HCT116 (cell line): ENCODE results near the gene FSIP2.

ENCODE experiments used
- CEBPB ChIP-seq: IDR thresholded peaks from 2 replicates; pipeline ENCODE4 v1.6.1; 2012; ENCODE audit warnings: low read depth
- EZH2 ChIP-seq: fragments of 200-600 bp; sonication (generic); IDR thresholded peaks from 2 replicates; pipeline ENCODE4 v1.6.1; 2017; ENCODE audit warnings: antibody characterized with exemption, mixed run types
- JUND ChIP-seq: IDR thresholded peaks from 2 replicates; pipeline ENCODE4 v1.6.1; 2012
- POLR2A ChIP-seq: IDR thresholded peaks from 2 replicates; pipeline ENCODE4 v1.7.0; 2011; ENCODE audit warnings: borderline replicate concordance; ENCODE audit not compliant: insufficient read depth, insufficient read length; ENCODE audit errors: extremely low read depth
- POLR2AphosphoS5 ChIP-seq: IDR thresholded peaks from 2 replicates; pipeline ENCODE4 v1.6.1; 2011; ENCODE audit warnings: mild to moderate bottlenecking, low read depth, low read length, moderate library complexity
- SIN3A ChIP-seq: IDR thresholded peaks from 2 replicates; pipeline ENCODE4 v1.6.1; 2012; ENCODE audit warnings: low read depth
- SRF ChIP-seq: IDR thresholded peaks from 2 replicates; pipeline ENCODE4 v1.6.1; 2012; ENCODE audit warnings: low read depth
- YY1 ChIP-seq: IDR thresholded peaks from 2 replicates; pipeline ENCODE4 v1.6.1; 2011; ENCODE audit warnings: low read length, low read depth, moderate library complexity, mild to moderate bottlenecking; ENCODE audit not compliant: insufficient replicate concordance; ENCODE audit errors: extremely low read depth
- ZNF274 ChIP-seq: fragments of 200-500 bp; sonication (Bioruptor generic); IDR thresholded peaks from 2 replicates; pipeline ENCODE4 v1.6.1; 2014; ENCODE audit warnings: mild to moderate bottlenecking, low read depth, low read length, inconsistent platforms
- TF ChIP-seq, protein P1 (sequence below), 3 experiments: fragments of 200-600 bp in 1 of 3; sonication (generic) in 1 of 3; IDR thresholded peaks in 2 of 3; conservative IDR thresholded peaks in 1 of 3; 2 replicates each; pipeline ENCODE4 v1.5.1; 2012 to 2017; ENCODE audit warnings: low read depth in 2 of 3, low read length in 2 of 3, antibody characterized with exemption in 1 of 3, borderline replicate concordance in 1 of 3, control low read depth in 1 of 3, mild to moderate bottlenecking in 1 of 3, mixed read lengths in 1 of 3, mixed run types in 1 of 3, moderate library complexity in 1 of 3; ENCODE audit not compliant: insufficient read depth in 1 of 3
- TF ChIP-seq, protein P2 (sequence below): IDR thresholded peaks from 2 replicates; pipeline ENCODE4 v1.6.1; 2012; ENCODE audit warnings: low read depth

DNA sequence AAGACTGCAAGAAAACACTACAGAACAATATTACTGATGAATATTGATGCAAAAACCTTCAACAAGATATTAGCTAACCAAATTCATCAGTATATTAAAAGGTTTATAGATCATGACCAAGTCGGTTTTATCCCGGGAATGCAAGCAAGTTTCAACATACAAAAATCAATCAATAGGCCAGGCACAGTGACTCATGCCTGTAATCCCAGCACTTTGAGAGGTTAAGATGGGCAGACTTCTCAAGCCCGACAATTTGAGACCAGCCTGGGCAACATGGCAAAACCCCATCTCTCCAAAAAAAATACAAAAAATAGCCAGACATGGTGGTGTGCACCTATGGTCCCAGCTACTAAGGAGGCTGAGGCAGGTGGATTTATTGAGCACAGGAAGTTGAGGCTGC is 82.9 kb downstream of the FSIP2 start:
- TF ChIP-seq EZH2 (no peak), POLR2AphosphoS5 (no peak), POLR2A (no peak), ZNF274 (no peak), SIN3A (no peak), SRF (no peak), CEBPB (no peak), JUND (no peak), YY1 (no peak)
- TF ChIP-seq, protein P1, sequence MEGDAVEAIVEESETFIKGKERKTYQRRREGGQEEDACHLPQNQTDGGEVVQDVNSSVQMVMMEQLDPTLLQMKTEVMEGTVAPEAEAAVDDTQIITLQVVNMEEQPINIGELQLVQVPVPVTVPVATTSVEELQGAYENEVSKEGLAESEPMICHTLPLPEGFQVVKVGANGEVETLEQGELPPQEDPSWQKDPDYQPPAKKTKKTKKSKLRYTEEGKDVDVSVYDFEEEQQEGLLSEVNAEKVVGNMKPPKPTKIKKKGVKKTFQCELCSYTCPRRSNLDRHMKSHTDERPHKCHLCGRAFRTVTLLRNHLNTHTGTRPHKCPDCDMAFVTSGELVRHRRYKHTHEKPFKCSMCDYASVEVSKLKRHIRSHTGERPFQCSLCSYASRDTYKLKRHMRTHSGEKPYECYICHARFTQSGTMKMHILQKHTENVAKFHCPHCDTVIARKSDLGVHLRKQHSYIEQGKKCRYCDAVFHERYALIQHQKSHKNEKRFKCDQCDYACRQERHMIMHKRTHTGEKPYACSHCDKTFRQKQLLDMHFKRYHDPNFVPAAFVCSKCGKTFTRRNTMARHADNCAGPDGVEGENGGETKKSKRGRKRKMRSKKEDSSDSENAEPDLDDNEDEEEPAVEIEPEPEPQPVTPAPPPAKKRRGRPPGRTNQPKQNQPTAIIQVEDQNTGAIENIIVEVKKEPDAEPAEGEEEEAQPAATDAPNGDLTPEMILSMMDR (IDR thresholded peaks at IDR 0.05 in 2 of 3, conservative IDR thresholded peaks at IDR 0.05 in 1 of 3; ENCODE audit: borderline replicate concordance in 1 of 3, insufficient read depth in 1 of 3, low read depth in 2 of 3, low read length in 2 of 3): no peak
- TF ChIP-seq, protein P2, sequence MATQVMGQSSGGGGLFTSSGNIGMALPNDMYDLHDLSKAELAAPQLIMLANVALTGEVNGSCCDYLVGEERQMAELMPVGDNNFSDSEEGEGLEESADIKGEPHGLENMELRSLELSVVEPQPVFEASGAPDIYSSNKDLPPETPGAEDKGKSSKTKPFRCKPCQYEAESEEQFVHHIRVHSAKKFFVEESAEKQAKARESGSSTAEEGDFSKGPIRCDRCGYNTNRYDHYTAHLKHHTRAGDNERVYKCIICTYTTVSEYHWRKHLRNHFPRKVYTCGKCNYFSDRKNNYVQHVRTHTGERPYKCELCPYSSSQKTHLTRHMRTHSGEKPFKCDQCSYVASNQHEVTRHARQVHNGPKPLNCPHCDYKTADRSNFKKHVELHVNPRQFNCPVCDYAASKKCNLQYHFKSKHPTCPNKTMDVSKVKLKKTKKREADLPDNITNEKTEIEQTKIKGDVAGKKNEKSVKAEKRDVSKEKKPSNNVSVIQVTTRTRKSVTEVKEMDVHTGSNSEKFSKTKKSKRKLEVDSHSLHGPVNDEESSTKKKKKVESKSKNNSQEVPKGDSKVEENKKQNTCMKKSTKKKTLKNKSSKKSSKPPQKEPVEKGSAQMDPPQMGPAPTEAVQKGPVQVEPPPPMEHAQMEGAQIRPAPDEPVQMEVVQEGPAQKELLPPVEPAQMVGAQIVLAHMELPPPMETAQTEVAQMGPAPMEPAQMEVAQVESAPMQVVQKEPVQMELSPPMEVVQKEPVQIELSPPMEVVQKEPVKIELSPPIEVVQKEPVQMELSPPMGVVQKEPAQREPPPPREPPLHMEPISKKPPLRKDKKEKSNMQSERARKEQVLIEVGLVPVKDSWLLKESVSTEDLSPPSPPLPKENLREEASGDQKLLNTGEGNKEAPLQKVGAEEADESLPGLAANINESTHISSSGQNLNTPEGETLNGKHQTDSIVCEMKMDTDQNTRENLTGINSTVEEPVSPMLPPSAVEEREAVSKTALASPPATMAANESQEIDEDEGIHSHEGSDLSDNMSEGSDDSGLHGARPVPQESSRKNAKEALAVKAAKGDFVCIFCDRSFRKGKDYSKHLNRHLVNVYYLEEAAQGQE: no peak
